ENCODE data around the gene CAB39.
"Not testable (repeated sequence)": the region's sequence is repeated elsewhere in the genome, so short reads cannot be mapped to it uniquely, and the experiment has no call there.

The CAB39 gene

GRCh38 chr2:230716588-230716987 lies 3.9 kb downstream of the CAB39 start:
- DNase-seq, result no peak

GRCh38 chr2:230717600-230717999 lies 5.0 kb downstream of the CAB39 start:
- no peak for DNase-seq

- no peak for DNase-seq
Observed at GRCh38 chr2:230719340-230719739, 6.7 kb downstream of the CAB39 start.

- DNase-seq, result no peak
Observed at GRCh38 chr2:230721712-230722111, 9.1 kb downstream of the CAB39 start.

- no peak for DNase-seq
Observed at GRCh38 chr2:230722207-230722885, 9.7 kb downstream of the CAB39 start.

- no peak for DNase-seq
Observed at GRCh38 chr2:230723363-230723762, 10.7 kb downstream of the CAB39 start.

- DNase-seq, result not testable (repeated sequence)
Observed at GRCh38 chr2:230724957-230725356, 12.3 kb downstream of the CAB39 start.

- no peak for DNase-seq
Observed at GRCh38 chr2:230731512-230731911, 18.9 kb downstream of the CAB39 start.

GRCh38 chr2:230732914-230733401 lies 20.3 kb downstream of the CAB39 start:
- DNase-seq, result no peak

- no peak for DNase-seq
Observed at GRCh38 chr2:230734247-230735175, 21.9 kb downstream of the CAB39 start.

GRCh38 chr2:230735884-230736283 lies 23.2 kb downstream of the CAB39 start:
- DNase-seq, result no peak

GRCh38 chr2:230737300-230737699 lies 24.7 kb downstream of the CAB39 start:
- DNase-seq, result no peak

GRCh38 chr2:230737791-230738226 lies 25.2 kb downstream of the CAB39 start:
- no peak for DNase-seq

GRCh38 chr2:230738391-230738811 lies 25.8 kb downstream of the CAB39 start:
- DNase-seq, result no peak

GRCh38 chr2:230738924-230739323 lies 26.3 kb downstream of the CAB39 start:
- no peak for DNase-seq

GRCh38 chr2:230739961-230740360 lies 27.3 kb downstream of the CAB39 start:
- DNase-seq, result no peak

GRCh38 chr2:230742781-230743180 lies 30.1 kb downstream of the CAB39 start:
- DNase-seq, result no peak

GRCh38 chr2:230746213-230746612 lies 33.6 kb downstream of the CAB39 start:
- no peak for DNase-seq

- DNase-seq, result no peak
Observed at GRCh38 chr2:230748087-230748486, 35.4 kb downstream of the CAB39 start.

- no peak for DNase-seq
Observed at GRCh38 chr2:230749111-230749510, 36.5 kb downstream of the CAB39 start.

- no peak for DNase-seq
Observed at GRCh38 chr2:230751062-230751461, 38.4 kb downstream of the CAB39 start.

- DNase-seq, result no peak
Observed at GRCh38 chr2:230754200-230754599, 41.6 kb downstream of the CAB39 start.

GRCh38 chr2:230757476-230757875 lies 44.8 kb downstream of the CAB39 start:
- DNase-seq, result no peak

Measured in NK-92 treated with Interleukin-12 subunit alpha and Interleukin-12 subunit beta, amount 100 ng/mL, for 24 hours (cell line).